ENCODE results near the gene KRT34. TPM values are rescaled to one million over a fixed set of nuclear protein-coding genes. Genes with fewer than 3 reads are reported as not detected.
A peak's percentile ranks its signal among the peaks of the same experiment; 100 is the strongest.

The KRT34 gene
- total RNA-seq, 1 donor from 2014 or later = 15.1 TPM

- TF ChIP-seq CTCF (conservative IDR thresholded peaks at IDR 0.05; ENCODE audit: low read depth, low read length) = no peak
- DNase-seq (ENCODE audit: low read depth) = no peak
- no peak overlapping the region for H3K4me3 ChIP-seq (ENCODE audit: low read depth, low read length)
These were observed 38.0 kb upstream of the KRT34 start for GRCh38 chr17:41420134-41420533.

- TF ChIP-seq CTCF (conservative IDR thresholded peaks at IDR 0.05; ENCODE audit: low read depth, low read length) = no peak
- DNase-seq (ENCODE audit: low read depth) = no peak
- H3K4me3 ChIP-seq (ENCODE audit: low read depth, low read length) = no peak overlapping the region
These were observed 37.6 kb upstream of the KRT34 start for GRCh38 chr17:41419716-41420115.

GRCh38 chr17:41418116-41418860, 36.2 kb upstream of the KRT34 start:
- no peak overlapping the region for H3K4me3 ChIP-seq (ENCODE audit: low read depth, low read length)
- DNase-seq (ENCODE audit: low read depth) = no peak
- TF ChIP-seq CTCF (conservative IDR thresholded peaks at IDR 0.05; ENCODE audit: low read depth, low read length) = no peak

- no peak overlapping the region for H3K4me3 ChIP-seq (ENCODE audit: low read depth, low read length)
- DNase-seq (ENCODE audit: low read depth) = no peak
- TF ChIP-seq CTCF (conservative IDR thresholded peaks at IDR 0.05; ENCODE audit: low read depth, low read length) = peak; percentile 55
These were observed 35.5 kb upstream of the KRT34 start for GRCh38 chr17:41417576-41418015.

GRCh38 chr17:41417127-41417526, 35.0 kb upstream of the KRT34 start:
- H3K4me3 ChIP-seq (ENCODE audit: low read depth, low read length) = no peak overlapping the region
- no peak for TF ChIP-seq CTCF (conservative IDR thresholded peaks at IDR 0.05; ENCODE audit: low read depth, low read length)
- DNase-seq (ENCODE audit: low read depth) = no peak

GRCh38 chr17:41416479-41416878, 34.4 kb upstream of the KRT34 start:
- H3K4me3 ChIP-seq (ENCODE audit: low read depth, low read length) = no peak overlapping the region
- no peak for TF ChIP-seq CTCF (conservative IDR thresholded peaks at IDR 0.05; ENCODE audit: low read depth, low read length)
- no peak for DNase-seq (ENCODE audit: low read depth)

GRCh38 chr17:41415833-41416335, 33.8 kb upstream of the KRT34 start:
- no peak overlapping the region for H3K4me3 ChIP-seq (ENCODE audit: low read depth, low read length)
- DNase-seq (ENCODE audit: low read depth) = peak; percentile 78
- TF ChIP-seq CTCF (conservative IDR thresholded peaks at IDR 0.05; ENCODE audit: low read depth, low read length) = no peak

Measured in epithelial cell of proximal tubule (primary cell).